ENCODE data around the gene GHR.

Gene GHR

GRCh38 chr5:42461507-42461906 lies 38.3 kb downstream of the GHR start:
- DNase-seq: no peak

- DNase-seq: no peak
Measured at GRCh38 chr5:42462083-42462482, 38.8 kb downstream of the GHR start.

DNA sequence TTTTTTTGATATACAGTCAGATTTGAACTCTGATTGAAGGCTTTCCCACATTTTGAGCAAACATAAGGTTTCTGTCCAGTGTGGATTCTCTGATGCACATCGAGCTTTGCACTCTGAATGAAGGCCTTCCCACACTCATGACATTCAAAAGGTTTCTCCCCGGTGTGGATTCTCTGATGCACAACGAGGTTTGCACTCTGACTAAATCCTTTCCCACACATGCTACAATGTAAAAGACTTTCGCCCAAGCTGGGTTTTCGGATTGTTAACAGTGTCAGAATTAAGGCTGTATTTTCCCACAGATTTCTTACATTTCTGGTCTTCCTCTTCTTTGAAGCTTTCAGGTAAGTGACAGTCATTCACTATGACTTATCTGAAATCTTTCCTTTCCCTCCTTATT lies 44.3 kb downstream of the GHR start:
- DNase-seq: no peak

DNA sequence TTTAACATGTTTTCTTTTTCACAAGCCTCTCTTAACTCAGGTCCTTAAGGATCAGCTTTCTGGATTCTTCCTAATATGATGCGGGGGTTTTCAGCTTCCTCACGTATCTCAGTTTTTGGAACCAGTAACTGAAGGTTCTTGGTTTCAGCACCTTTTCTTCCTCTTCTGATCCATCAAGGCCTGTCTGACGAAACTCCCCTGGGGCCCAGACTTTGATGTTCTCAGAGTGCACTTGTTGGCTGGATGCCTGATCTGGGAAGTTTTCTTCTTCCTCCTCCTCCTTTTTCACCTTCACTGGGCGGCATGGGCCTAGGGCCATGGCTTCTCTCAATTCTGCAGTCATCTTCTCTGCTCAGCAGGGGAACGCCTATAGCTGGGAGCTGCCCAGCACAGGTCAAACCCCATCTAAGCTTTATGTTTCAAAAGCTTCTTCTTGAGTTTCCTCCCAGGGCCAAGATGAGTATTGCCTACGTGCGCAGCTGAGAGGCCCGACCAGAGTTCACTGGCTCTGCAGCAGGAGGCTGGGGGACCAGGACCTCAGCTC lies 44.8 kb downstream of the GHR start:
- DNase-seq: no peak

GRCh38 chr5:42483472-42484154 lies 60.4 kb downstream of the GHR start:
- DNase-seq: no peak

DNA sequence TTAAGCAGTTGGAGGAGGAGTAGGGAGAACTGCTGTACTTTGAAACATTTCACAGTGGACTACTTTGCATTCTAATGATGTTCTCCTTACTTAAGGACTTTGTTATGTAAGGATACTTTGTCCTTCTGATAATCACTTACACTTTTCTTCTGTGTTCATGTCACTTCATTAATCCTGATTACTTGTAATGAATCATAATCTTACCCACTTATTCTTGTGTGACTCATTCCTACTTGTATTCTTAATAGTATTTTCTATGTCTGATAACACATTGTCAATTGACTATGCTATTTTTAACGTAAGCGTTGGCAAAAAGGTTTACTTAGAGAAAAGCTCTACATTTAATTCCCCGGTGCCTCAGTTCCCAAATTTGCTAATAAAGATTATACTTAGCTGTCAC lies 63.8 kb downstream of the GHR start:
- DNase-seq: no peak

GRCh38 chr5:42487821-42488220 lies 64.6 kb downstream of the GHR start:
- no peak for DNase-seq

- DNase-seq: no peak
Measured at GRCh38 chr5:42490831-42491230, 67.6 kb downstream of the GHR start.

DNA sequence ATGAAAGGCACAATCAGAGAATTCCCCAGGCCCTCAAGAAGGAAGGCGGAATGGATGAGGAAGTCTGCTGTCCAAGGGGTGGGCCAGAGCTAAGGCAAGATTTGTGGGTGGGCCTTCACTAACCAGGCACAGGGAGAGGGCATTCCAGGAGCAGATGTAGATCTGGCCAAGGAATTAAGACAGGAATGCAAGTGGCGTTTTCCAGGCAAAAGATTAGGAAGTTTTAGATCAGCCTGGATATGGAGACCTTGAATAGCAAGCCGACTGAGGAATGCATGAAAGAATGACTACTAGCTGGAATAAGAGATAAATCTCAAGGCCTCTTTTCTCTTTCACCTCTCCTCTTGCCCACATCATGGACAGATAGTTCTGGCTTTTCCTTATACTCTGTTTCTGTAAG lies 68.5 kb downstream of the GHR start:
- DNase-seq: no peak

GRCh38 chr5:42492974-42493373 lies 69.7 kb downstream of the GHR start:
- peak in 1 of 56 donors; percentile 6 for DNase-seq

DNA sequence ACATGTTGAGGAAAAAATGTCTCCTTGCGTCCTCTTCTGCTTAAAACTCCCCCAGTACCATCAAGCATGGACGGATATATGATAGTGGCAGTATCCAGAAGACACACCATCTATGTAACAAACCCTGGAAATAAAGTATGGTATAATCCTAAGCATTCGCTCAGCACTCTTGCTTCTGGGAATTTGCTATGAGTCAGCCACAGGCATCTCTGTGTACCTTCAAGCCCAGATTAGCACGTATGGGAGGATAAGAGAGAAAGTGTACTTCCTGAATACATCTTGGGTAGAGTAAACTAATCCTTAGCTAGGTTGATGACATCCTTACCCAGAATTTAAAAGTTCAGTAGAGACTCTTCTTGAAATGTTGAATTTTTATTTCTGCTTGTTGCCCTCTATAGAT lies 71.2 kb downstream of the GHR start:
- DNase-seq: no peak

- no peak for DNase-seq
Measured at GRCh38 chr5:42495914-42496313, 72.7 kb downstream of the GHR start.

- no peak for DNase-seq
Measured at GRCh38 chr5:42496397-42497156, 73.3 kb downstream of the GHR start.

GRCh38 chr5:42498000-42498399 lies 74.8 kb downstream of the GHR start:
- no peak for DNase-seq

DNA sequence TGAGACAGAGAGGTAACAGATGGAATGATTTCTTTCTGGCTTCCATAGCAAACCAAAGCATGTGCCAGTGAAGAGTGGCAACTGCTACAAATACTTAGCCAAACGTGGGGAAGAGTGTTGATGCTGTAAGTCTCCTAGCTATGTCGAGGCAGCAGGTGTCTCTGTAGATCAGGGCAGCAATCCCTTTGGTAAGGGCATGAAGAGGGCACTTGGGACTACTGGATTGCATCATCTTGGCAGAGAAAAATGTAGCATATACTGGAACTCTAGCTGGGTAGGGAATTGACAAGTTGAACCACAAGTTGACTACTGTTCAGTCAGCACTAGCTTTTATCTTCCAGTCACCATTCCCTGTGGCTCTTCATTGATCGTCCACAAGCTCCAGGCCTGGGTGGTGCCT lies 75.8 kb downstream of the GHR start:
- DNase-seq: no peak

DNA sequence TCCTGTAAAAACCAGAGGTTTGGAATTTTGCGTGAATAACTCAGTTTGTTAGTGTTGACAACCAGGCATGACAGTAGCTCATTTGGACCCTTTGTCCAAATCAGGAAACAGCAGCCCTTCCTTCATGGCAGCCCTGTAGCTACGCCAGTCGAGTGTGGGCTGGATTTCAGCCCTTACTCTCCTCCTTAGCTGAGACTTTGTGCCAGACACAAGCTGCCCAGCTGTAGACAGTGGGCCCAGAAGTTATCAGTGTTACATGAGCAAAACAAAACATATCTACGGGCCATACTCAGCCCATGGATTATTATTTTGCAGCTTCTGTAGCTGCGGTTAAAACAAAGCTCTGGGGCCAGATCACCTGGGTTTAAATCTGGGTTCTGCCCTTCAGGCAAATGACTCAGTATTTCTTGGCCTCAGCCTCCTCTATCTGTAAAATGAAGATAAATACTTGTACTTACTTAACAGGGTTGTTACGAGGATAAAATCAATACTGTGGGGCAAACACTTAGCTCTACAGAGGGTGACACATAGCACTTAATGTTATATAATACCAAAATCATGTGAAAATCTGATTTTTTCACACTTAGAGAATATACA lies 76.9 kb downstream of the GHR start:
- no peak for DNase-seq

GRCh38 chr5:42502613-42503470 lies 79.6 kb downstream of the GHR start:
- no peak for DNase-seq

- DNase-seq: no peak
Measured at GRCh38 chr5:42506662-42507061, 83.4 kb downstream of the GHR start.

DNA sequence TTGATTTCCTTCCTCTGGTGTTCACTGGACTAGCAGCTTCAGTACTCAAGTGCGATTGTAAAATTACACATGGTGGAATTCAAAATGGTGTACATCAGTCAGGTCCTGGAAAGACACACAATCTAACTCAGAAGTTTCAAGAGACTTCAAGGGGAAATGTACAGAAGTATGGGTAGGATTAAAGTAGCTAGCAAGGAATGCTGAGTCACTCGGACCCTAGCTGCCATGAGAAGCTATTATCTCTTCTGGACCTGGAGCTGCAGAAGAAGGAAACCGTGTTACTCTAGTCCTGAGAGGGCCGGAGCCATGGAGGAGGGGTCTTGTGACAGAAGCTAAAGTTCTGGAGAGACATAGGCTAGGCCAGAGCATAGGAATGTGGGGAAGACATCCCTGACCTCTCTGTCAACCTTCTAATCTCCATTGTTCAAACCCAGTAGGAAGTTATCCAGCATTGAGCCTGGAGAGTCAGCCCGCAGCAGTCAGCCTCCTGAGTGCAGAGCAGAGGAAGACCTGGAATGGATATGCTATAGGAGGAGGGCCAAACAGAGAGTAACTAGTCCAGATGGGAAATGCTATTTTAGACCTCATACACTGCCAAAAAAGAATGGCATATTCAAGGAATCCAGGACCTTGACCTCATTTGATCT lies 84.3 kb downstream of the GHR start:
- DNase-seq: no peak

DNA sequence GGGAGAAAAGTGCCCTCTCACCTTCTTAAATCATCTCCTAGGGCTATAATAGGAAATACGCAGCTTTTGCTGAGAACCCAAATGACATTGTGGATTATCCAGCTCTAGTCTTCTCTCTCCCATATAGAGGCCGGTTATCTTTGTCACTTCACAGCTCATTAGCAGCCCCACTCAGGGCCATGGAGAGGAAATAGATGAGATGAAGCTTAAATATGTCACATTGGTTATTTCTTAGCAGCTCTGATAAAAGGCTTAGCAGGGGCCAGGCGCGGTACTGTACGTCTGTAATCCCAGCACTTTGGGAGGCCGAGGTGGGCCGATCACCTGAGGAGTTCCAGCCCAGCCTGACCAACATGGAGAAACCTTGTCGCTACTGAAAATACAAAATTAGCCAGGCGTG lies 90.0 kb downstream of the GHR start:
- DNase-seq: no peak

DNA sequence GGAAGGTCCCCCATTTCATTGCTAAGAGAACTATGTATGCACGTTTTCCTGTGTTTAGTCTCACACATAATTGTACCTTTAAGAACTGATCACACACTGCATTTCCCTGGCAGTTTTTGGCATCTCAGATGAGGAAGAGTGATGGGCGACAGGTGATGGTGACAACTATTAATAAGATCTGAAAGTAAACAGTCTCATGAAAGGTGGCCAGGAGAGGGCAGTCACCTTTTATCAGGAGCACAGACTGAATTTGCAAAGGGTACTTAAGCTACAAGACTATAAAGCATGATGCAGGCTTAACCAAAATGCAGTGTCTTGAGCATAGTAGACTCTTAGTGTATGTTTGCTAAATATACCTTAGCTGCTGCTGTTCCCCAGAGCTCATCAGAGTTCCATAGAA lies 91.5 kb downstream of the GHR start:
- DNase-seq: no peak
